ENCODE measurements around the gene LYST. TPM values are rescaled to one million over a fixed set of nuclear protein-coding genes. Genes with fewer than 3 reads are reported as not detected.

Gene LYST
- total and polyA plus RNA-seq, 2 of the 4 experiments (the other 2 are of a cell fraction): 2.2 to 7.2 TPM

DNA sequence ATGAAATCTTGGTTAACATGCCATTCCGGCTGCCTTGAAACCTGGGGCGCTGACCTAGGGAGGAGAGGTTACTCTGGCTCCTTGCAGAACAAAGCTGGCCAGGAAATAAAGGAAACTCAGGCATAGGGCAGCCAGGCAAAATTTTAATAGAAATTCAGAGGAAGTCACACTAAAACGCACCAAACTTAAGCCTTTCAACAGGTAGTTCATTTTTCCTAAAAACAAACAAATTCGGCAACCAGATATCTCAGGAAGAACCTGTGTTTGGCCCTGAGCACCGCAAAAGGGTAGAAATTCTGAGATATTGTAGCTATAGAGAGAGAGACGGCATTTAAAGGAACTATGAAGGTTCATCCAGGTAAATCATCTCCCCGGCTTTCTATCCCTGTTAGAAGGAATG, 13.1 kb downstream of the LYST start:
- no TSS peak for BruUV-seq (replicated peaks)
- no peak overlapping the region for H4K5ac ChIP-seq (ENCODE audit: low read depth, low read length)
- H2BK15ac ChIP-seq (ENCODE audit: low read depth, low read length): no peak overlapping the region
- no peak overlapping the region for H3K4me2 ChIP-seq (ENCODE audit: low read depth, low read length)
- no peak overlapping the region for H2AK5ac ChIP-seq (ENCODE audit: low read depth, low read length)
- no peak overlapping the region for H2BK5ac ChIP-seq (ENCODE audit: low read depth, low read length, poor library complexity, severe bottlenecking)
- no peak for ATAC-seq (ENCODE audit: low read depth)
- no peak overlapping the region for H3K14ac ChIP-seq (replicated peaks; ENCODE audit: low read depth, low read length)
- POLR2A ChIA-PET (ENCODE audit: unreplicated experiment): no interaction called here
- CTCF ChIA-PET: interaction anchor here (0.9 to 1.3 kb wide), 2 partner anchors 86 to 118 kb away, joined by 3 read pairs; no protein-coding TSS in a partner anchor
- no peak overlapping the region for H3K18ac ChIP-seq (ENCODE audit: low read depth, low read length)
- peaks cover 5% of the 10 kb centered on the region; the same call in 1 of the 2 replicates for H4K20me1 ChIP-seq (ENCODE audit: insufficient read depth, low read length)
- TF ChIP-seq POLR2A (IDR thresholded peaks at IDR 0.05; ENCODE audit: low read depth, low read length) (no peak), MAZ (IDR thresholded peaks at IDR 0.05; ENCODE audit: borderline replicate concordance, low read depth, low read length) (no peak), RFX5 (IDR thresholded peaks at IDR 0.05; ENCODE audit: low read depth, low read length) (no peak), MXI1 (IDR thresholded peaks at IDR 0.05; ENCODE audit: borderline replicate concordance, low read depth, low read length) (no peak), RCOR1 (IDR thresholded peaks at IDR 0.05; ENCODE audit: insufficient replicate concordance, low read length) (no peak), CEBPB (IDR thresholded peaks at IDR 0.05; ENCODE audit: low read depth, low read length) (no peak), NFE2L2 (IDR thresholded peaks at IDR 0.05; ENCODE audit: low read depth, low read length) (no peak), CHD1 (IDR thresholded peaks at IDR 0.05; ENCODE audit: low read depth, low read length) (no peak), SMC3 (IDR thresholded peaks at IDR 0.05; ENCODE audit: low read depth, low read length) (no peak), FOS (IDR thresholded peaks at IDR 0.05; ENCODE audit: low read depth, low read length) (no peak), BHLHE40 (IDR thresholded peaks at IDR 0.05; ENCODE audit: low read depth, low read length) (no peak), RAD21 (IDR thresholded peaks at IDR 0.05; ENCODE audit: low read length) (no peak), MAFK (IDR thresholded peaks at IDR 0.05; ENCODE audit: low read depth, low read length) (no peak)
- TF ChIP-seq, protein P1, sequence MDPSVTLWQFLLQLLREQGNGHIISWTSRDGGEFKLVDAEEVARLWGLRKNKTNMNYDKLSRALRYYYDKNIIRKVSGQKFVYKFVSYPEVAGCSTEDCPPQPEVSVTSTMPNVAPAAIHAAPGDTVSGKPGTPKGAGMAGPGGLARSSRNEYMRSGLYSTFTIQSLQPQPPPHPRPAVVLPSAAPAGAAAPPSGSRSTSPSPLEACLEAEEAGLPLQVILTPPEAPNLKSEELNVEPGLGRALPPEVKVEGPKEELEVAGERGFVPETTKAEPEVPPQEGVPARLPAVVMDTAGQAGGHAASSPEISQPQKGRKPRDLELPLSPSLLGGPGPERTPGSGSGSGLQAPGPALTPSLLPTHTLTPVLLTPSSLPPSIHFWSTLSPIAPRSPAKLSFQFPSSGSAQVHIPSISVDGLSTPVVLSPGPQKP (IDR thresholded peaks at IDR 0.05; ENCODE audit: borderline replicate concordance, low read depth, low read length): no peak
- TF ChIP-seq, protein P2, sequence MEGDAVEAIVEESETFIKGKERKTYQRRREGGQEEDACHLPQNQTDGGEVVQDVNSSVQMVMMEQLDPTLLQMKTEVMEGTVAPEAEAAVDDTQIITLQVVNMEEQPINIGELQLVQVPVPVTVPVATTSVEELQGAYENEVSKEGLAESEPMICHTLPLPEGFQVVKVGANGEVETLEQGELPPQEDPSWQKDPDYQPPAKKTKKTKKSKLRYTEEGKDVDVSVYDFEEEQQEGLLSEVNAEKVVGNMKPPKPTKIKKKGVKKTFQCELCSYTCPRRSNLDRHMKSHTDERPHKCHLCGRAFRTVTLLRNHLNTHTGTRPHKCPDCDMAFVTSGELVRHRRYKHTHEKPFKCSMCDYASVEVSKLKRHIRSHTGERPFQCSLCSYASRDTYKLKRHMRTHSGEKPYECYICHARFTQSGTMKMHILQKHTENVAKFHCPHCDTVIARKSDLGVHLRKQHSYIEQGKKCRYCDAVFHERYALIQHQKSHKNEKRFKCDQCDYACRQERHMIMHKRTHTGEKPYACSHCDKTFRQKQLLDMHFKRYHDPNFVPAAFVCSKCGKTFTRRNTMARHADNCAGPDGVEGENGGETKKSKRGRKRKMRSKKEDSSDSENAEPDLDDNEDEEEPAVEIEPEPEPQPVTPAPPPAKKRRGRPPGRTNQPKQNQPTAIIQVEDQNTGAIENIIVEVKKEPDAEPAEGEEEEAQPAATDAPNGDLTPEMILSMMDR (conservative IDR thresholded peaks at IDR 0.05; ENCODE audit: low read depth, low read length): no peak
- TF ChIP-seq, protein P3, sequence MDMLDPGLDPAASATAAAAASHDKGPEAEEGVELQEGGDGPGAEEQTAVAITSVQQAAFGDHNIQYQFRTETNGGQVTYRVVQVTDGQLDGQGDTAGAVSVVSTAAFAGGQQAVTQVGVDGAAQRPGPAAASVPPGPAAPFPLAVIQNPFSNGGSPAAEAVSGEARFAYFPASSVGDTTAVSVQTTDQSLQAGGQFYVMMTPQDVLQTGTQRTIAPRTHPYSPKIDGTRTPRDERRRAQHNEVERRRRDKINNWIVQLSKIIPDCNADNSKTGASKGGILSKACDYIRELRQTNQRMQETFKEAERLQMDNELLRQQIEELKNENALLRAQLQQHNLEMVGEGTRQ (IDR thresholded peaks at IDR 0.05; ENCODE audit: low read depth, low read length): no peak
- H4K91ac ChIP-seq (ENCODE audit: insufficient read depth, low read depth, low read length): no peak overlapping the region
- H3K4ac ChIP-seq (ENCODE audit: low read depth, low read length): no peak overlapping the region
- no peaks in the 10 kb centered on the region for H3K27me3 ChIP-seq (ENCODE audit: control insufficient read depth, insufficient read depth, low read length)
- no peaks in the 10 kb centered on the region for H3K9me3 ChIP-seq (ENCODE audit: control insufficient read depth, insufficient read depth, low read length)
- H3K56ac ChIP-seq (ENCODE audit: extremely low read depth, insufficient read depth, low read length): no peak overlapping the region
- no peak for DNase-seq
- H2AK9ac ChIP-seq (replicated peaks; ENCODE audit: low read depth, low read length, poor library complexity): no peak overlapping the region
- H3K9ac ChIP-seq (ENCODE audit: low read depth, low read length): no peak overlapping the region
- H2AFZ ChIP-seq (replicated peaks; ENCODE audit: low read length, poor library complexity): no peak overlapping the region
- H4K8ac ChIP-seq (ENCODE audit: low read depth in 2 of 2, low read length in 2 of 2): no peak overlapping the region
- no peak overlapping the region for H2BK120ac ChIP-seq (ENCODE audit: low read depth, low read length)
- intact Hi-C loops (cut with micrococcal nuclease): no loop called here
- no peaks in the 10 kb centered on the region for H3K36me3 ChIP-seq (ENCODE audit: control insufficient read depth, insufficient read depth, low read length)
- no peak overlapping the region for H3K23ac ChIP-seq (ENCODE audit: low read depth, low read length)
- H3K4me3 ChIP-seq (ENCODE audit: insufficient read depth, low read depth, low read length): no peak overlapping the region
- H3K79me1 ChIP-seq (ENCODE audit: low read depth in 1 of 2, low read length in 2 of 2): peaks cover 2 to 22% of the 10 kb centered on the region in 2 experiments; a peak in 3 of 4 replicates
- dilution Hi-C loops (cut with HindIII; ENCODE audit: low sequenced_read_pairs, unreplicated experiment): no loop called here
- in situ Hi-C loops (cut with MboI; ENCODE audit: low sequenced_read_pairs): no loop called here
- 100% methylated on average over 1 of the region's 7 CpGs; no CpG with 5 or more reads in 1 of the 2 experiments for WGBS, 2 experiments (ENCODE audit: extremely low coverage in 2 of 2, insufficient read length in 1 of 2)
- no peaks in the 10 kb centered on the region for H3K4me1 ChIP-seq (ENCODE audit: control insufficient read depth, insufficient read depth, low read length)
- no peak overlapping the region for H3K27ac ChIP-seq (ENCODE audit: insufficient read depth, low read length)
- no peaks in the 10 kb centered on the region for H3K9me1 ChIP-seq (ENCODE audit: insufficient read depth, low read length)
- no peak overlapping the region for H2BK20ac ChIP-seq (ENCODE audit: low read depth, low read length)

Measured in IMR-90 (cell line).